GM12875 (cell line): ENCODE results near the gene RPS28.
A peak's percentile ranks its signal among the peaks of the same experiment; 100 is the strongest.
"Not testable (repeated sequence)": the region's sequence is repeated elsewhere in the genome, so short reads cannot be mapped to it uniquely, and the experiment has no call there.

Source experiments
- H3K4me3 ChIP-seq: one replicate; pipeline ENCODE4 v1.5.1; 2011; ENCODE audit warnings: low read depth, low read length, control low read depth
- CTCF ChIP-seq: IDR thresholded peaks from 2 replicates; pipeline ENCODE4 v1.5.1; 2011; ENCODE audit warnings: low read depth, mild to moderate bottlenecking, control low read depth, inconsistent platforms, low read length, moderate library complexity, borderline replicate concordance; ENCODE audit not compliant: insufficient read depth

Gene RPS28

DNA sequence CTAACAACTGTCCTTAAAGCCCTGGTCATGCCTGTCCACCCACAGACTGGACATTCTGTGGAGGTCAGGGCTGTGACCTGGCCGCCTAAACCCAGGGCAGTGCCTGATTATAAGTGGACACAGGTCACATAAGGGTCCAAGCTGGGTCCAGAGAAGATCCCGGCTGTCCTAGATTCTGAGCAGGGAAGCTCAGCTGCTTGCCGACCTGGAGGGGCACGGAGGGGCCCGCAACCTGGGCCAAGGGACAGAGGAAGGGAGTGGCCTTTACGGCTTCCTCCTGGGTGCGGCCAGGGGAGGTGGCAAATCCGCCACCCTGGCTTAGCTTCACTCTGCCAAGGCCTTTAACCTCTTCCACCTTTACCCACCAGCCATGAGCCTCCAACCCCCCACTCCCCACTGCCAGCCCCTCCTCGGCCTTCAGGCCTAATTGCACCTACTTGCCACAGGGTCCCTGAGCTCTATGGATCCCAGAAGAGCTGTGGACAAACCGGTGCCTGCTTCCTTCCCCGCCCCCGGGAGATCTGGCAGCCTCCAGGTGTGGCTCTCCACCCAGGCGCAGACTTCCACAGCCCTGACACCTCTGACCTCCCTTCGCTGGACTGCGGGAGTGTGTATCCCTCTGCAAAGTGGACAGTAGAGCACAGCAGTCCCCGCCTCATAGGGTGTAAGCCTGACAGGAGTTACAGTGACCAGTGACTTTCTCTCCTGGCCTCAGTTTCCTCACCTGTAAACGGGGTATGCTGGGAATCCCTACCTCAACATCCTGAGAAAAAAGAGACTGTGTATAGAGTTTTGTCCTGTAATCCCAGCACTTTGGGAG is 14.9 kb upstream of the RPS28 start:
- TF ChIP-seq CTCF, result no peak
- peak overlapping the region; percentile 74 for H3K4me3 ChIP-seq

GRCh38 chr19:8307400-8307964 is 13.8 kb upstream of the RPS28 start:
- no peak for TF ChIP-seq CTCF
- H3K4me3 ChIP-seq, result peak overlapping the region; percentile 74

GRCh38 chr19:8307965-8308866 is 13.1 kb upstream of the RPS28 start, which contains the start of gene CD320:
CD320 (minus strand) TSS chr19:8308358; CDS start chr19:8308290, 68 bp downstream.
- TF ChIP-seq CTCF, result no peak
- peak within 1 kb of the TSS; percentile 74 for H3K4me3 ChIP-seq

- no peak for TF ChIP-seq CTCF
- no peak overlapping the region for H3K4me3 ChIP-seq
Observed at GRCh38 chr19:8308891-8309291, 12.4 kb upstream of the RPS28 start.

GRCh38 chr19:8310342-8311055 is 10.8 kb upstream of the RPS28 start:
- H3K4me3 ChIP-seq, result no peak overlapping the region
- no peak for TF ChIP-seq CTCF

GRCh38 chr19:8311461-8312260 is 9.6 kb upstream of the RPS28 start:
- TF ChIP-seq CTCF, result no peak
- no peak overlapping the region for H3K4me3 ChIP-seq

GRCh38 chr19:8314981-8315640 is 6.2 kb upstream of the RPS28 start:
- not testable (repeated sequence) for H3K4me3 ChIP-seq
